Vagina (tissue), 2 donors: Measurements from ENCODE around the gene AFAP1L1. TPM values are rescaled to one million over a fixed set of nuclear protein-coding genes. Genes with fewer than 3 reads are reported as not detected.

Source experiments
- DNase-seq, 2 donors: peaks; one replicate each; pipeline ENCODE4 v3.0.0-alpha.2; 2017; ENCODE audit errors: extremely low spot score in 2 of 2
- H3K27ac ChIP-seq: fragments of 200-600 bp; sonication (generic); one replicate; pipeline ENCODE4 v1.5.1; 2019
- H3K27me3 ChIP-seq: fragments of 200-600 bp; sonication (generic); one replicate; pipeline ENCODE4 v1.5.1; 2019
- H3K36me3 ChIP-seq, 2 donors: fragments of 200-600 bp; sonication (generic); one replicate each; pipeline ENCODE4 v1.5.1; 2017 to 2019
- H3K4me1 ChIP-seq: fragments of 200-600 bp; sonication (generic); one replicate; pipeline ENCODE4 v1.5.1; 2019
- H3K4me3 ChIP-seq, 2 donors: fragments of 200-600 bp; sonication (generic); 1 replicate in 1 of 2; 2 replicates in 1 of 2; pipeline ENCODE4 v1.5.1; 2016 to 2019
- H3K9me3 ChIP-seq: fragments of 200-600 bp; sonication (generic); one replicate; pipeline ENCODE4 v1.5.1; 2019
- POLR2A ChIP-seq, 2 donors: fragments of 450-650 bp; IDR thresholded peaks; one replicate each; pipeline ENCODE4 v1.6.1; 2017; ENCODE audit warnings: antibody characterized with exemption in 2 of 2, mild to moderate bottlenecking in 2 of 2, moderate library complexity in 2 of 2
- POLR2AphosphoS5 ChIP-seq, 2 donors: sonication (generic); formaldehyde crosslinking; IDR thresholded peaks; one replicate each; pipeline ENCODE4 v1.9.0; 2017; ENCODE audit warnings: antibody characterized with exemption in 2 of 2, mild to moderate bottlenecking in 2 of 2, low read depth in 1 of 2; ENCODE audit not compliant: insufficient read depth in 1 of 2
- intact Hi-C: fragments of 100-400 bp; cut with DNase I; formaldehyde crosslinking; loops from one replicate; pipeline ENCODE4 v1.15.1; 2023
- total RNA-seq: library from RNA; depleted of rRNA; stranded (reverse); fragments of >200 nt; gene quantifications from one replicate; pipeline ENCODE4 v1.2.3, GENCODE V29; 2016
- TF ChIP-seq, protein P1 (sequence below), 3 experiments: fragments of 450-650 bp in 2 of 3; fragments of 200-600 bp in 1 of 3; sonication (generic) in 1 of 3; IDR thresholded peaks; one replicate each; pipeline ENCODE4 v1.5.1; 2017 to 2019; ENCODE audit warnings: antibody characterized with exemption in 3 of 3, mild to moderate bottlenecking in 2 of 3, moderate library complexity in 2 of 3

The AFAP1L1 gene
- total RNA-seq, 1 donor from 2014 or later = 14.7 TPM

DNA sequence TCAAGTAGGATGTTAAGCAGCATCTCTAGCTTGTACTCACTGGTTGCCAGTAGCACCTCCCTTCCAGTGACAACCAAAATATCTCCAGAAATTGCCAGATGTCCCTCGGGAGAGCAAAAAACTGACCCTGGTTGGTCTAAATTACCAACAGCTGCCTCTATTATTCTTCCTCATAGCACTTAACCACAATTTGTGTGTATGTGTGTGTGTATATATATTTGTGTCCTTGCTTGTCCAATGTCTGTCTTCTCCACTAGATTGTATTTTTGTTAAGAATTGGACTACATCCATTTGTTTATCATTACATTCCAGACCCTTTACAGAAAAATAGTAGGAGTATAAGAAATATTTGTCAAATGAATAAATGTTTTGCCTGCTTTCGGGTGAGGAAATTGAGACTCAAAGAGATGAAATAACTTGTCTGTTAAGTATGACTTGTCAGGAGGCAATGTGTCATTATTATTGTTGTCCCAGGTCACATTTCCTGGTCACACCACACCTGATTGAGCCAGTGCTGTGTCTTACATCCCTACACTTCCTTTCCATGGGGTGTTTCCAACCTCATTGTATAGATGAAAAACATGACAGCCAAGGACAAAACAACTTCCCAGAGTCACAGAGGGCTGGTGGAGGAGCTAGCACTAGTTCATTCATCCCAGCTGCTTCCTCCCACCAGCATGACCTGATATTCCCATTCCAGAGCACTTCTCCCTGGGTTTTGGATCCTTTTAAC, 62.2 kb downstream of the AFAP1L1 start:
- Histone ChIP-seq H3K9me3 (no peaks in the 10 kb centered on the region), H3K4me3 (no peak overlapping the region), H3K27ac (peak overlapping the region; percentile 16), H3K36me3 (no peaks in the 10 kb centered on the region), H3K27me3 (no peaks in the 10 kb centered on the region), H3K4me1 (no peaks in the 10 kb centered on the region)
- TF ChIP-seq POLR2A (IDR thresholded peaks at IDR 0.05) (no peak), POLR2AphosphoS5 (IDR thresholded peaks at IDR 0.05; ENCODE audit: insufficient read depth in 1 of 2, low read depth in 1 of 2) (peak in 1 of 2 donors; percentile 41)
- TF ChIP-seq, protein P1, sequence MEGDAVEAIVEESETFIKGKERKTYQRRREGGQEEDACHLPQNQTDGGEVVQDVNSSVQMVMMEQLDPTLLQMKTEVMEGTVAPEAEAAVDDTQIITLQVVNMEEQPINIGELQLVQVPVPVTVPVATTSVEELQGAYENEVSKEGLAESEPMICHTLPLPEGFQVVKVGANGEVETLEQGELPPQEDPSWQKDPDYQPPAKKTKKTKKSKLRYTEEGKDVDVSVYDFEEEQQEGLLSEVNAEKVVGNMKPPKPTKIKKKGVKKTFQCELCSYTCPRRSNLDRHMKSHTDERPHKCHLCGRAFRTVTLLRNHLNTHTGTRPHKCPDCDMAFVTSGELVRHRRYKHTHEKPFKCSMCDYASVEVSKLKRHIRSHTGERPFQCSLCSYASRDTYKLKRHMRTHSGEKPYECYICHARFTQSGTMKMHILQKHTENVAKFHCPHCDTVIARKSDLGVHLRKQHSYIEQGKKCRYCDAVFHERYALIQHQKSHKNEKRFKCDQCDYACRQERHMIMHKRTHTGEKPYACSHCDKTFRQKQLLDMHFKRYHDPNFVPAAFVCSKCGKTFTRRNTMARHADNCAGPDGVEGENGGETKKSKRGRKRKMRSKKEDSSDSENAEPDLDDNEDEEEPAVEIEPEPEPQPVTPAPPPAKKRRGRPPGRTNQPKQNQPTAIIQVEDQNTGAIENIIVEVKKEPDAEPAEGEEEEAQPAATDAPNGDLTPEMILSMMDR (IDR thresholded peaks at IDR 0.05) = no peak
- intact Hi-C loops = no loop called here
- no peak for DNase-seq

DNA sequence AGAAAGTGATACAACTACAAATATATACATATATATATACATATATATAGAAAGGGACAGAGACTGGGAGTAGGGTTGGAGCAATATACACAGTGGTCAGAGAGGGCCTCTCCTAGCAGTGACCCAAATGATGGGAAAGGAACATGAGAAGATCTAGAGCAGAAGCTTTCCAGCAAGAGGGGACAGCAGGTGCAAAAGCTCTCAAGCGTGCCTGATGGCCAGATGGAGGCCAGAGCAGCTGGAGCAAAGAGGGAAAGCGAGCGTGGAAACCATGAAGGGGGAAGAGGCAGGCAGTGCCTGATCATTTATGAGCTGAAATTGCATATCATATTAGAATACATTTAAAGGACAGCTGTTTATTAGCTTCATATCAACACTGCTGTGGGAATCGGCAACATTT, 66.1 kb downstream of the AFAP1L1 start:
- no peak for DNase-seq
- Histone ChIP-seq H3K4me1 (no peaks in the 10 kb centered on the region), H3K4me3 (no peak overlapping the region), H3K36me3 (peaks cover 0 to 4% of the 10 kb centered on the region in 2 donors), H3K27ac (no peak overlapping the region), H3K9me3 (no peaks in the 10 kb centered on the region), H3K27me3 (no peaks in the 10 kb centered on the region)
- intact Hi-C loops = no loop called here
- TF ChIP-seq POLR2A (IDR thresholded peaks at IDR 0.05) (no peak), POLR2AphosphoS5 (IDR thresholded peaks at IDR 0.05; ENCODE audit: insufficient read depth in 1 of 2, low read depth in 1 of 2) (no peak)
- TF ChIP-seq, protein P1 (IDR thresholded peaks at IDR 0.05) = no peak

DNA sequence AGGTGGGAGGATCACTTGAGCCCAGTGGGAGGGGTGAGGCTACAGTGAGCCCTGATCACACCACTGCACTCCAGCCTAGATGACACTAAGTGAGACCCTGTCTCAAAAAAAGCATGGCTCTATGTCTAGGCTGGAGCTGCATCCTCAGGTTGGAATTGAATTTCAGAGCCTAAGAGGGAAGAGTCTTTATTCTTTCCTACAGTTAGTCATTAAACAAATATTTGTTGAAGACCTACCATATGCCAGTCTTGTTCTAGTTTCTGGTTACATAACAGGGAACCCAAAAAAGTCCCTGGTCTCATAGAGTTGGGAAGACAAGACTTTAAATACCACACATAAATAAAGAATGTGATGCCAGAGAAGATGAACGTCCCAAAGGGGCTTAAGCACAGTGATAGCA, 66.7 kb downstream of the AFAP1L1 start:
- intact Hi-C loops = no loop called here
- no peak overlapping the region for H3K27ac ChIP-seq
- no peaks in the 10 kb centered on the region for H3K27me3 ChIP-seq
- H3K36me3 ChIP-seq = peaks cover 0 to 4% of the 10 kb centered on the region in 2 donors
- H3K4me1 ChIP-seq = no peaks in the 10 kb centered on the region
- no peak overlapping the region for H3K4me3 ChIP-seq
- TF ChIP-seq, protein P1 (IDR thresholded peaks at IDR 0.05) = no peak
- TF ChIP-seq POLR2A (IDR thresholded peaks at IDR 0.05) (no peak), POLR2AphosphoS5 (IDR thresholded peaks at IDR 0.05; ENCODE audit: insufficient read depth in 1 of 2, low read depth in 1 of 2) (no peak)
- no peak for DNase-seq
- no peaks in the 10 kb centered on the region for H3K9me3 ChIP-seq

DNA sequence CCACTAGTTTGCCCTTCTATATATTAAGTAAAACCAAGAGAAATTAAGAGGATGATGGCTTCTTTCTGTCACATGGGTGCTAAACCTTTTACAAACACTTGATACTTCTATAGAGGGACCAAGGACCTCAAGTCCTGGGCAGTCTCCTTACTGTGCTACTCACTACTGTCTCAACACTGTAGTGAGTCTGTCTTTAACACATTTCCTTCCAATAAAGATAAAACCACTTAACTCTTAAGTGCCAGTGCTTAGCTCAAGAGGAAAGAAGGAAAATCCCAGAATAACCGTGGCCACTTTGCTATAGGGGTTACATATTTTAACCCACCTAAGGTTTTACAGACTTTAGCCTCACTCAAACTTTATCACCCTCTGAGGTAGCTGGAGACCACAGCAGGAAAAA, 69.3 kb downstream of the AFAP1L1 start:
- intact Hi-C loops = no loop called here
- H3K36me3 ChIP-seq = peaks cover 0 to 4% of the 10 kb centered on the region in 2 donors
- H3K4me1 ChIP-seq = peaks cover 9% of the 10 kb centered on the region

DNA sequence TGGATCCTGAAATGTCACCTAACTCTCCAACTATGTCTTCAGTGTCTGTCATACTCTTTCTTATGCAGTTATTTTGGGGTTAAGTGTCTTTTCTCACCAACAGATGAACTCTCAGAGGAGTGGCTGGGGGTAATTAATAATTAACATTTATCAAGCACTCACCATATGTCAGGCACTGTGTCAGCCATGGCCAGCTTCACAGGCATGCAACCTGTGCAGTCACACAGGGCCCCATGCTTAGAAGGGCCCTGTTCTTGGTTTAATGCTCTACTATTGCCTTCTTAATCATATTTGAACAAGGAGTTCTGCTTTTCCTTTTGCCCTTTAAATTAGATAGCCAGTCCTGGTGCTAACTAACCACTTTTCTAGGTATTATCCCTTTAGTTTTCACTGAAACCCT, 70.2 kb downstream of the AFAP1L1 start:
- Histone ChIP-seq H3K36me3 (peaks cover 0 to 4% of the 10 kb centered on the region in 2 donors), H3K27me3 (no peaks in the 10 kb centered on the region), H3K9me3 (no peaks in the 10 kb centered on the region), H3K27ac (no peak overlapping the region), H3K4me3 (no peak overlapping the region), H3K4me1 (peaks cover 15% of the 10 kb centered on the region)
- DNase-seq = no peak
- intact Hi-C loops = no loop called here
- TF ChIP-seq POLR2AphosphoS5 (IDR thresholded peaks at IDR 0.05; ENCODE audit: insufficient read depth in 1 of 2, low read depth in 1 of 2) = no peak

More for the DNA sequence above, 69.3 kb downstream of the AFAP1L1 start:
- no peak for DNase-seq
- H3K27ac ChIP-seq = no peak overlapping the region
- H3K9me3 ChIP-seq = no peaks in the 10 kb centered on the region
- no peak for TF ChIP-seq POLR2A (IDR thresholded peaks at IDR 0.05)
- no peak for TF ChIP-seq POLR2AphosphoS5 (IDR thresholded peaks at IDR 0.05; ENCODE audit: insufficient read depth in 1 of 2, low read depth in 1 of 2)
- TF ChIP-seq, protein P1 (IDR thresholded peaks at IDR 0.05) = no peak
- no peak overlapping the region for H3K4me3 ChIP-seq
- H3K27me3 ChIP-seq = no peaks in the 10 kb centered on the region
